HEK293 (cell line): Measurements from ENCODE around the gene UROC1.

Experiments
- GLIS1 ChIP-seq: fragments of 450-650 bp; formaldehyde crosslinking; IDR thresholded peaks from 2 replicates; pipeline ENCODE4 v1.5.1; 2016; ENCODE audit warnings: missing biosample characterization, missing genetic modification characterization
- KLF16 ChIP-seq: fragments of 450-650 bp; formaldehyde crosslinking; IDR thresholded peaks from 2 replicates; pipeline ENCODE4 v1.5.1; 2017; ENCODE audit warnings: missing biosample characterization, missing genetic modification characterization
- MEIS1 ChIP-seq: sonication (generic); formaldehyde crosslinking; IDR thresholded peaks from 2 replicates; pipeline ENCODE4 v1.8.1; 2022; ENCODE audit warnings: missing genetic modification reagents, mild to moderate bottlenecking, borderline replicate concordance
- MZF1 ChIP-seq: fragments of 450-650 bp; formaldehyde crosslinking; IDR thresholded peaks from 2 replicates; pipeline ENCODE4 v1.5.1; 2017; ENCODE audit warnings: missing biosample characterization, missing genetic modification characterization, borderline replicate concordance
- OSR2 ChIP-seq: fragments of 450-650 bp; formaldehyde crosslinking; IDR thresholded peaks from 2 replicates; pipeline ENCODE4 v1.5.1; 2016; ENCODE audit warnings: missing biosample characterization, missing genetic modification characterization
- SCRT2 ChIP-seq: fragments of 450-650 bp; formaldehyde crosslinking; IDR thresholded peaks from 2 replicates; pipeline ENCODE4 v1.5.1; 2016; ENCODE audit warnings: missing biosample characterization, missing genetic modification characterization
- SETDB1 ChIP-seq: IDR thresholded peaks from one replicate; pipeline ENCODE4 v1.6.1; 2017; ENCODE audit warnings: mild to moderate bottlenecking, low read length, moderate library complexity, mixed read lengths; ENCODE audit not compliant: insufficient read length
- ZFP41 ChIP-seq: fragments of 450-650 bp; formaldehyde crosslinking; IDR thresholded peaks from 2 replicates; pipeline ENCODE4 v1.5.1; 2016; ENCODE audit warnings: missing biosample characterization, missing genetic modification characterization, borderline replicate concordance
- ZFP69B ChIP-seq: fragments of 450-650 bp; formaldehyde crosslinking; IDR thresholded peaks from 2 replicates; pipeline ENCODE4 v1.5.1; 2016; ENCODE audit warnings: missing biosample characterization, missing genetic modification characterization
- ZNF174 ChIP-seq: fragments of 450-650 bp; formaldehyde crosslinking; IDR thresholded peaks from 2 replicates; pipeline ENCODE4 v1.5.0; 2017; ENCODE audit warnings: missing biosample characterization, mild to moderate bottlenecking, missing genetic modification characterization
- ZNF214 ChIP-seq: fragments of 450-650 bp; formaldehyde crosslinking; IDR thresholded peaks from 2 replicates; pipeline ENCODE4 v1.5.1; 2017; ENCODE audit warnings: missing biosample characterization, mild to moderate bottlenecking, missing genetic modification characterization, borderline replicate concordance
- ZNF223 ChIP-seq: fragments of 450-650 bp; formaldehyde crosslinking; IDR thresholded peaks from 2 replicates; pipeline ENCODE4 v1.5.1; 2016; ENCODE audit warnings: missing biosample characterization, missing genetic modification characterization
- ZNF23 ChIP-seq: fragments of 450-650 bp; formaldehyde crosslinking; IDR thresholded peaks from 2 replicates; pipeline ENCODE4 v1.5.1; 2016; ENCODE audit warnings: missing biosample characterization, missing genetic modification characterization, borderline replicate concordance
- ZNF239 ChIP-seq: fragments of 450-650 bp; formaldehyde crosslinking; IDR thresholded peaks from 2 replicates; pipeline ENCODE4 v1.5.1; 2016; ENCODE audit warnings: missing biosample characterization, missing genetic modification characterization
- ZNF416 ChIP-seq: fragments of 450-650 bp; formaldehyde crosslinking; IDR thresholded peaks from 2 replicates; pipeline ENCODE4 v1.5.1; 2016; ENCODE audit warnings: missing biosample characterization, missing genetic modification characterization
- ZNF423 ChIP-seq: fragments of 450-650 bp; formaldehyde crosslinking; IDR thresholded peaks from 2 replicates; pipeline ENCODE4 v1.5.1; 2016; ENCODE audit warnings: missing biosample characterization, missing genetic modification characterization
- ZNF426 ChIP-seq: fragments of 450-650 bp; formaldehyde crosslinking; IDR thresholded peaks from 2 replicates; pipeline ENCODE4 v1.5.1; 2017; ENCODE audit warnings: missing biosample characterization, missing genetic modification characterization, mild to moderate bottlenecking, inconsistent platforms, moderate library complexity
- ZNF501 ChIP-seq: fragments of 450-650 bp; formaldehyde crosslinking; IDR thresholded peaks from 2 replicates; pipeline ENCODE4 v1.5.1; 2016; ENCODE audit warnings: missing biosample characterization, missing genetic modification characterization
- ZNF510 ChIP-seq: fragments of 450-650 bp; formaldehyde crosslinking; IDR thresholded peaks from 2 replicates; pipeline ENCODE4 v1.5.1; 2018; ENCODE audit warnings: mild to moderate bottlenecking, missing genetic modification characterization, missing biosample characterization; ENCODE audit not compliant: insufficient replicate concordance
- ZNF521 ChIP-seq: fragments of 450-650 bp; formaldehyde crosslinking; IDR thresholded peaks from 2 replicates; pipeline ENCODE4 v1.5.1; 2017; ENCODE audit warnings: missing biosample characterization, mild to moderate bottlenecking, missing genetic modification characterization
- ZNF529 ChIP-seq: fragments of 450-650 bp; formaldehyde crosslinking; IDR thresholded peaks from 2 replicates; pipeline ENCODE4 v1.5.1; 2017; ENCODE audit warnings: missing genetic modification characterization, missing biosample characterization; ENCODE audit not compliant: insufficient replicate concordance
- ZNF654 ChIP-seq: fragments of 450-650 bp; formaldehyde crosslinking; IDR thresholded peaks from 2 replicates; pipeline ENCODE4 v1.5.1; 2016; ENCODE audit warnings: low read depth, missing biosample characterization, missing genetic modification characterization
- ZNF76 ChIP-seq: fragments of 450-650 bp; formaldehyde crosslinking; IDR thresholded peaks from 2 replicates; pipeline ENCODE4; 2016; ENCODE audit warnings: low read depth, missing biosample characterization, missing genetic modification characterization, borderline replicate concordance
- ZNF777 ChIP-seq: fragments of 450-650 bp; formaldehyde crosslinking; IDR thresholded peaks from 2 replicates; pipeline ENCODE4 v1.5.1; 2017; ENCODE audit warnings: missing biosample characterization, missing genetic modification characterization, borderline replicate concordance
- ZSCAN16 ChIP-seq: fragments of 450-650 bp; formaldehyde crosslinking; IDR thresholded peaks from 2 replicates; pipeline ENCODE4 v1.5.1; 2016; ENCODE audit warnings: missing biosample characterization, missing genetic modification characterization
- TF ChIP-seq, protein P1 (sequence below): fragments of 450-650 bp; formaldehyde crosslinking; IDR thresholded peaks from 2 replicates; pipeline ENCODE4 v1.5.1; 2016; ENCODE audit warnings: missing biosample characterization, missing genetic modification characterization, borderline replicate concordance
- TF ChIP-seq, protein P2 (sequence below): fragments of 450-650 bp; formaldehyde crosslinking; IDR thresholded peaks from 2 replicates; pipeline ENCODE4 v1.5.1; 2017; ENCODE audit warnings: missing biosample characterization, missing genetic modification characterization
- TF ChIP-seq, protein P3 (sequence below): fragments of 450-650 bp; formaldehyde crosslinking; conservative IDR thresholded peaks from 2 replicates; pipeline ENCODE4 v1.5.1; 2016; ENCODE audit warnings: low read depth, missing biosample characterization, missing genetic modification characterization
- TF ChIP-seq, protein P4 (sequence below): fragments of 450-650 bp; IDR thresholded peaks from 2 replicates; pipeline ENCODE4 v1.5.1; 2018; ENCODE audit warnings: missing biosample characterization, missing genetic modification characterization
- TF ChIP-seq, protein P5 (sequence below): fragments of 450-650 bp; formaldehyde crosslinking; IDR thresholded peaks from 2 replicates; pipeline ENCODE4 v1.5.1; 2016; ENCODE audit warnings: missing biosample characterization, missing genetic modification characterization

UROC1 gene

DNA sequence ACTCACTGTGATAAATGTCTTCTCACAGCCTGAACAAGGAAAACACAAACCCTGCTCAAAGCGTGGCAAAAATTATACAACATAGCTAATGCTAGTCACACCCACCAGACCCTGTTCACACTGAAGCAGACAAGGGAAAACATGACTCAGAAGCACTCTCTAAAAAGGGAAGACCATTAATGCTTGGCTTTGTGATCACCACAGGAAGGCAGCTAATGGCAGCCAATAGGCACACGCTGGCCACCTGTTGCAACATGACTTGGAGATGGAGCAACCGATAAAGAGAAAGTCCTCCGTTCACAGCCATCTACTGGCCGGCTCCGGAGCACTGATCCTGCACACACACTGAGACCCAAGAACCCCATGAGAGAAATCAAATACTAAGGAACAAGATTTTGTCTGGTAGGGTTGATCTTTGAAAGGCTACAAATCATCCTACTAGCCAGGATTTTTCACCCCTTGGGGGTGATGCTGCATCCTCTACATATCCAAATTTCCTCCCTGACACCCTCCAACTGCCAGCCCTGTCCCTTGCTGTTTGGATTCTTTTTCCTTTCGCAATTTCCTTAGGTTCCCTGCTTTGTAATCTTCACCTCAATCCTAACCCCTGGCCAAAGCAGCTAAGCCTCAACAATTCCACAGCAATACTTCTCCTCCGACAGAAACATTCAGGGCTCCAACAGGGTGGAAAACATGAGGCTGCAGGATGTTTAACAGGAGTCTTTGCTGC lies 45.1 kb downstream of the UROC1 start (continued):
- TF ChIP-seq ZNF76 (tag by site-specific recombination) (no peak), MZF1 (tag by site-specific recombination) (no peak), ZSCAN16 (tag by site-specific recombination) (no peak), SETDB1 (no peak), MEIS1 (no peak), GLIS1 (tag by site-specific recombination) (no peak), ZNF501 (tag by site-specific recombination) (no peak), KLF16 (tag by site-specific recombination) (no peak), ZNF223 (tag by site-specific recombination) (no peak), ZNF654 (tag by site-specific recombination) (no peak), SCRT2 (tag by site-specific recombination) (peak; percentile 99), ZFP41 (tag by site-specific recombination) (no peak), ZNF423 (no peak), ZNF174 (tag by site-specific recombination) (no peak), ZNF521 (tag by site-specific recombination) (no peak), ZNF23 (tag by site-specific recombination) (no peak), ZFP69B (tag by site-specific recombination) (0 out of 2 replicates have a peak, but pooled peaks have one; percentile 16), ZNF214 (tag by site-specific recombination) (no peak), ZNF239 (tag by site-specific recombination) (no peak), ZNF529 (tag by site-specific recombination) (no peak), ZNF416 (tag by site-specific recombination) (no peak), ZNF510 (no peak), ZNF777 (tag by site-specific recombination) (no peak), ZNF426 (tag by site-specific recombination) (no peak), OSR2 (tag by site-specific recombination) (peak; percentile 61)
- TF ChIP-seq, protein P1, sequence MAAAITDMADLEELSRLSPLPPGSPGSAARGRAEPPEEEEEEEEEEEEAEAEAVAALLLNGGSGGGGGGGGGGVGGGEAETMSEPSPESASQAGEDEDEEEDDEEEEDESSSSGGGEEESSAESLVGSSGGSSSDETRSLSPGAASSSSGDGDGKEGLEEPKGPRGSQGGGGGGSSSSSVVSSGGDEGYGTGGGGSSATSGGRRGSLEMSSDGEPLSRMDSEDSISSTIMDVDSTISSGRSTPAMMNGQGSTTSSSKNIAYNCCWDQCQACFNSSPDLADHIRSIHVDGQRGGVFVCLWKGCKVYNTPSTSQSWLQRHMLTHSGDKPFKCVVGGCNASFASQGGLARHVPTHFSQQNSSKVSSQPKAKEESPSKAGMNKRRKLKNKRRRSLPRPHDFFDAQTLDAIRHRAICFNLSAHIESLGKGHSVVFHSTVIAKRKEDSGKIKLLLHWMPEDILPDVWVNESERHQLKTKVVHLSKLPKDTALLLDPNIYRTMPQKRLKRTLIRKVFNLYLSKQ (tag by site-specific recombination) = no peak
- TF ChIP-seq, protein P2, sequence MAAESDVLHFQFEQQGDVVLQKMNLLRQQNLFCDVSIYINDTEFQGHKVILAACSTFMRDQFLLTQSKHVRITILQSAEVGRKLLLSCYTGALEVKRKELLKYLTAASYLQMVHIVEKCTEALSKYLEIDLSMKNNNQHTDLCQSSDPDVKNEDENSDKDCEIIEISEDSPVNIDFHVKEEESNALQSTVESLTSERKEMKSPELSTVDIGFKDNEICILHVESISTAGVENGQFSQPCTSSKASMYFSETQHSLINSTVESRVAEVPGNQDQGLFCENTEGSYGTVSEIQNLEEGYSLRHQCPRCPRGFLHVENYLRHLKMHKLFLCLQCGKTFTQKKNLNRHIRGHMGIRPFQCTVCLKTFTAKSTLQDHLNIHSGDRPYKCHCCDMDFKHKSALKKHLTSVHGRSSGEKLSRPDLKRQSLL (tag by site-specific recombination) = no peak
- TF ChIP-seq, protein P3, sequence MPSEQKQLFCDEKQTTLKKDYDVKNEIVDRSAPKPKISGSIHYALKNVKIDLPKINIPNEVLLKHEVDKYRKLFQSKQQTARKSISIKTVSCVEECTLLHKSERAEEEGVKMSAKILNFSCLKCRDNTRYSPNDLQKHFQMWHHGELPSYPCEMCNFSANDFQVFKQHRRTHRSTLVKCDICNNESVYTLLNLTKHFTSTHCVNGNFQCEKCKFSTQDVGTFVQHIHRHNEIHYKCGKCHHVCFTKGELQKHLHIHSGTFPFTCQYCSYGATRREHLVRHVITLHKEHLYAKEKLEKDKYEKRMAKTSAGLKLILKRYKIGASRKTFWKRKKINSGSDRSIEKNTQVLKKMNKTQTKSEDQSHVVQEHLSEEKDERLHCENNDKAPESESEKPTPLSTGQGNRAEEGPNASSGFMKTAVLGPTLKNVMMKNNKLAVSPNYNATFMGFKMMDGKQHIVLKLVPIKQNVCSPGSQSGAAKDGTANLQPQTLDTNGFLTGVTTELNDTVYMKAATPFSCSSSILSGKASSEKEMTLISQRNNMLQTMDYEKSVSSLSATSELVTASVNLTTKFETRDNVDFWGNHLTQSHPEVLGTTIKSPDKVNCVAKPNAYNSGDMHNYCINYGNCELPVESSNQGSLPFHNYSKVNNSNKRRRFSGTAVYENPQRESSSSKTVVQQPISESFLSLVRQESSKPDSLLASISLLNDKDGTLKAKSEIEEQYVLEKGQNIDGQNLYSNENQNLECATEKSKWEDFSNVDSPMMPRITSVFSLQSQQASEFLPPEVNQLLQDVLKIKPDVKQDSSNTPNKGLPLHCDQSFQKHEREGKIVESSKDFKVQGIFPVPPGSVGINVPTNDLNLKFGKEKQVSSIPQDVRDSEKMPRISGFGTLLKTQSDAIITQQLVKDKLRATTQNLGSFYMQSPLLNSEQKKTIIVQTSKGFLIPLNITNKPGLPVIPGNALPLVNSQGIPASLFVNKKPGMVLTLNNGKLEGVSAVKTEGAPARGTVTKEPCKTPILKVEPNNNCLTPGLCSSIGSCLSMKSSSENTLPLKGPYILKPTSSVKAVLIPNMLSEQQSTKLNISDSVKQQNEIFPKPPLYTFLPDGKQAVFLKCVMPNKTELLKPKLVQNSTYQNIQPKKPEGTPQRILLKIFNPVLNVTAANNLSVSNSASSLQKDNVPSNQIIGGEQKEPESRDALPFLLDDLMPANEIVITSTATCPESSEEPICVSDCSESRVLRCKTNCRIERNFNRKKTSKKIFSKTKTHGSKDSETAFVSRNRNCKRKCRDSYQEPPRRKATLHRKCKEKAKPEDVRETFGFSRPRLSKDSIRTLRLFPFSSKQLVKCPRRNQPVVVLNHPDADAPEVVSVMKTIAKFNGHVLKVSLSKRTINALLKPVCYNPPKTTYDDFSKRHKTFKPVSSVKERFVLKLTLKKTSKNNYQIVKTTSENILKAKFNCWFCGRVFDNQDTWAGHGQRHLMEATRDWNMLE (tag by site-specific recombination) = 0 out of 2 replicates have a peak, but pooled peaks have one; percentile 29
- TF ChIP-seq, protein P4, sequence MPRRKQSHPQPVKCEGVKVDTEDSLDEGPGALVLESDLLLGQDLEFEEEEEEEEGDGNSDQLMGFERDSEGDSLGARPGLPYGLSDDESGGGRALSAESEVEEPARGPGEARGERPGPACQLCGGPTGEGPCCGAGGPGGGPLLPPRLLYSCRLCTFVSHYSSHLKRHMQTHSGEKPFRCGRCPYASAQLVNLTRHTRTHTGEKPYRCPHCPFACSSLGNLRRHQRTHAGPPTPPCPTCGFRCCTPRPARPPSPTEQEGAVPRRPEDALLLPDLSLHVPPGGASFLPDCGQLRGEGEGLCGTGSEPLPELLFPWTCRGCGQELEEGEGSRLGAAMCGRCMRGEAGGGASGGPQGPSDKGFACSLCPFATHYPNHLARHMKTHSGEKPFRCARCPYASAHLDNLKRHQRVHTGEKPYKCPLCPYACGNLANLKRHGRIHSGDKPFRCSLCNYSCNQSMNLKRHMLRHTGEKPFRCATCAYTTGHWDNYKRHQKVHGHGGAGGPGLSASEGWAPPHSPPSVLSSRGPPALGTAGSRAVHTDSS (tag by site-specific recombination) = no peak
- TF ChIP-seq, protein P5, sequence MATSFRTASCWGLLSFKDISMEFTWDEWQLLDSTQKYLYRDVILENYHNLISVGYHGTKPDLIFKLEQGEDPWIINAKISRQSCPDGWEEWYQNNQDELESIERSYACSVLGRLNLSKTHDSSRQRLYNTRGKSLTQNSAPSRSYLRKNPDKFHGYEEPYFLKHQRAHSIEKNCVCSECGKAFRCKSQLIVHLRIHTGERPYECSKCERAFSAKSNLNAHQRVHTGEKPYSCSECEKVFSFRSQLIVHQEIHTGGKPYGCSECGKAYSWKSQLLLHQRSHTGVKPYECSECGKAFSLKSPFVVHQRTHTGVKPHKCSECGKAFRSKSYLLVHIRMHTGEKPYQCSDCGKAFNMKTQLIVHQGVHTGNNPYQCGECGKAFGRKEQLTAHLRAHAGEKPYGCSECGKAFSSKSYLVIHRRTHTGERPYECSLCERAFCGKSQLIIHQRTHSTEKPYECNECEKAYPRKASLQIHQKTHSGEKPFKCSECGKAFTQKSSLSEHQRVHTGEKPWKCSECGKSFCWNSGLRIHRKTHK (tag by site-specific recombination) = no peak
